ENCODE results near the gene TM6SF1.
A peak's percentile ranks its signal among the peaks of the same experiment; 100 is the strongest.
"Not testable (repeated sequence)": the region's sequence is repeated elsewhere in the genome, so short reads cannot be mapped to it uniquely, and the experiment has no call there.

The TM6SF1 gene

DNA sequence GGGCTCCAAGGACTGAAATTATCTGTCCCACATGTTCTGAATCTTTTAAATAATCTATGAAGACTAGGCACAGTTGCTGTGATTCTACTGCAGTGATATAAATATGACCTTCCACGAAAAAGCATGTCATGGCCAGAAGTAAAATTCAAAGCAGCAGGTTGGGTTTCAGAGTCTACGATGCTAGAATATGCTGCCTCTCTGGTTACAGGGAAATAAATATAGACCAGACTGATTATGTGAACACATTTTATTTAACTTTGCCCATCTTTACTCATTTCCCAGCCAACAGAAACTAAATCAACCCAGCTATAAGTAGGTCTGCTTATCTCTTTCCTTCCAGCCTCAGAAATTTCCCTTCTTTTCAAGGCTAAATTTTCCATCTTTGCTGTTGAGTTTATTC lies 19.9 kb upstream of the TM6SF1 start:
- Histone ChIP-seq H3K9me3 (ENCODE audit: control insufficient read depth in 2 of 2, low read length in 2 of 2) (no peaks in the 10 kb centered on the region), H3K9ac (ENCODE audit: low read depth in 1 of 2, low read length in 2 of 2) (no peak overlapping the region), H3K4me1 (ENCODE audit: control insufficient read depth in 2 of 2, insufficient read depth in 2 of 2, low read length in 2 of 2) (no peaks in the 10 kb centered on the region), H3K27ac (ENCODE audit: low read depth in 2 of 2, low read length in 2 of 2) (no peak overlapping the region), H3K4me3 (ENCODE audit: low read length in 2 of 2) (no peak overlapping the region), H3K27me3 (ENCODE audit: control insufficient read depth in 2 of 2, insufficient read depth in 2 of 2, low read length in 2 of 2) (no peaks in the 10 kb centered on the region), H3K36me3 (ENCODE audit: control insufficient read depth in 2 of 2, insufficient read depth in 2 of 2, low read length in 2 of 2) (no peaks in the 10 kb centered on the region)

DNA sequence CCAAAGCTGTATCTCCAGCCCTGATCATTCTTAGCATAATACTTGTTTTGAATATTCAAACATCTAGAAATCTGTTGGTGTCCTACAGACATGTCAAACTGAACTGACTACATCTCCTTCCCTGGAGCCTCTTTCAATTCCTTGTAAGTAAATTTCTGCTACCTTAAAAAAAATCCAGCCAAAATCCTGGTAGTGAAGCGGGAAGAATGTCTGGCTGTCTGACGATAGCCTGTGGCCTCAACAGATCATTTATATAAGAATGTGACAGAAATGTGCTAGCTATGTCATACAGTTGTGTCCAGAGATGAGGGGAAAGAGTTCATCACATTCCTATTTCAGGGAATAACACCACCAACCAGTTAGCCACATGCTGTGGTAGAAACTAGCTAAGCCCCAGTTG lies 18.6 kb upstream of the TM6SF1 start:
- H3K27me3 ChIP-seq (ENCODE audit: control insufficient read depth in 2 of 2, insufficient read depth in 2 of 2, low read length in 2 of 2), result no peaks in the 10 kb centered on the region
- no peak overlapping the region for H3K27ac ChIP-seq (ENCODE audit: low read depth in 2 of 2, low read length in 2 of 2)
- H3K4me1 ChIP-seq (ENCODE audit: control insufficient read depth in 2 of 2, insufficient read depth in 2 of 2, low read length in 2 of 2), result no peaks in the 10 kb centered on the region
- no peak overlapping the region for H3K4me3 ChIP-seq (ENCODE audit: low read length in 2 of 2)
- H3K36me3 ChIP-seq (ENCODE audit: control insufficient read depth in 2 of 2, insufficient read depth in 2 of 2, low read length in 2 of 2), result no peaks in the 10 kb centered on the region
- H3K9ac ChIP-seq (ENCODE audit: low read depth in 1 of 2, low read length in 2 of 2), result no peak overlapping the region
- no peaks in the 10 kb centered on the region for H3K9me3 ChIP-seq (ENCODE audit: control insufficient read depth in 2 of 2, low read length in 2 of 2)

DNA sequence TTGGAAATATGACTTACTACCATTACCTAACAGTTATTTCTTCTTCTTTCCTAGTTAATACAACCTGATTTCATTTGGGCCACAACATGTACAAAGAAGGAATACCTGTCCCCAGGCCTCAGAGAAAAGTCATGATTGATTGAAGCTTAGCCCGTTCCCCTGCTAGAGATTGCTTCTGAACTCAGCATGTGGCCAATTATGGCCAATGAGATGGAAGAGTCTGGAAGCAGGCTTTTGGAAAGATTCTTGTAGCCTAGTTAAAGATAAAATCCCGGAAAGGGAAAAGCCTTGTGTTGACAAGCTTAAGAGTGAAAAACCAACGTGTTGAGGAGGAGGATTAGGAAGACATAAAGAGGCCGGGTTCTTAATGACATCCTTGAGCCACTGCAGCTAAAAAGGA lies 17.0 kb upstream of the TM6SF1 start:
- H3K4me1 ChIP-seq (ENCODE audit: control insufficient read depth in 2 of 2, insufficient read depth in 2 of 2, low read length in 2 of 2), result no peaks in the 10 kb centered on the region

DNA sequence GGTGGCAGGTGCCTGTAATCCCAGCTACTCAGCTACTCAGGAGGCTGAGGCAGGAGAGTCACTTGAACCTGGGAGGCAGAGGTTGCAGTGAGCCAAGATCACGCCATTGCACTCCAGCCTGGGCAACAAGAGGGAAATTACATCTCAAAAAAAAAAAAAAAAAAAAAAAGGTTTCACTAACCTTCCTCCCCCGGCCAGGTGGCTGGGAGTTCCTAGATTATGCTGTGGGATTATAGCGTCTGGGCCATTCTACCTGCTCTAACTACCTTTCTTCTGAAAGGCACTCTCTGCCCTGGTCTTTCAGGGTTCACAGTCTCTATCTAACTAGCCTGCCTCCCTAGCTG lies 15.5 kb upstream of the TM6SF1 start:
- H3K9ac ChIP-seq (ENCODE audit: low read depth in 1 of 2, low read length in 2 of 2); H3K36me3 ChIP-seq (ENCODE audit: control insufficient read depth in 2 of 2, insufficient read depth in 2 of 2, low read length in 2 of 2); H3K27me3 ChIP-seq (ENCODE audit: control insufficient read depth in 2 of 2, insufficient read depth in 2 of 2, low read length in 2 of 2); H3K4me3 ChIP-seq (ENCODE audit: low read length in 2 of 2); H3K9me3 ChIP-seq (ENCODE audit: control insufficient read depth in 2 of 2, low read length in 2 of 2); H3K4me1 ChIP-seq (ENCODE audit: control insufficient read depth in 2 of 2, insufficient read depth in 2 of 2, low read length in 2 of 2): not testable (repeated sequence)
- peak overlapping the region in 1 of 2 donors; percentile 7 for H3K27ac ChIP-seq (ENCODE audit: low read depth in 2 of 2, low read length in 2 of 2)

More for the DNA sequence above, 17.0 kb upstream of the TM6SF1 start:
- H3K9ac ChIP-seq (ENCODE audit: low read depth in 1 of 2, low read length in 2 of 2), result no peak overlapping the region
- no peak overlapping the region for H3K27ac ChIP-seq (ENCODE audit: low read depth in 2 of 2, low read length in 2 of 2)
- H3K9me3 ChIP-seq (ENCODE audit: control insufficient read depth in 2 of 2, low read length in 2 of 2), result no peaks in the 10 kb centered on the region
- H3K4me3 ChIP-seq (ENCODE audit: low read length in 2 of 2), result no peak overlapping the region
- H3K27me3 ChIP-seq (ENCODE audit: control insufficient read depth in 2 of 2, insufficient read depth in 2 of 2, low read length in 2 of 2), result no peaks in the 10 kb centered on the region
- no peaks in the 10 kb centered on the region for H3K36me3 ChIP-seq (ENCODE audit: control insufficient read depth in 2 of 2, insufficient read depth in 2 of 2, low read length in 2 of 2)

DNA sequence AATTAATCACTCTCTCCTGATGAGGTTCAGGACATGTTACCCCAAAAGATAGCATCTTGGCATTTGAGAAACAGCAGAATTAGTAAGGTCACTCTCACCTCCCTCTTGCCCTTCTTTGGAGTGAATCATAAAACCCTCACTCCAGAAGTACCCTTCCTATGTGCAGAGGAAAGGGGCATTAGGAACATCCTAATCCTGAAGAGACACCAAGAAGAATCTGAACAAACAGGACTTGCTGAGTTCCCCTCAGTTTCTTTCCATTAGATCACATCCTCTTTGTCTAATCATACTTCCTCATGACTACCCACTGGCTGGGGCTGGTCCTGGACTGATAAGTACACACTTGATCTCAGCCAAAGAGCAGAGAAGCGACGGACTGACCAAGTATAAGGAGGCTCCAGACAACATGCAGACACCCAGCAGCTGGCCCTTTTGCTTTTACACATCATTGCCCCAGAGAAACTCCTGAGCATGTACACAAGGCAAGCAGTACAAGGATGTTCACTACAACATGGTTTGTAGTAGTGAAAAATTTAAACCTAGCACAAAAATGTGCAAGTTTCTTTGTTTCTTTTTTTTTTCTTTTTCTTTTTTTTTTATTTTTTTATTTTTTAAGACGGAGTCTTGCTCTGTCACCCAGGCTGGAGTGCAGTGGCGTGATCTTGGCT lies 15.0 kb upstream of the TM6SF1 start:
- Histone ChIP-seq H3K9me3 (ENCODE audit: control insufficient read depth in 2 of 2, low read length in 2 of 2) (no peaks in the 10 kb centered on the region), H3K36me3 (ENCODE audit: control insufficient read depth in 2 of 2, insufficient read depth in 2 of 2, low read length in 2 of 2) (no peaks in the 10 kb centered on the region), H3K27ac (ENCODE audit: low read depth in 2 of 2, low read length in 2 of 2) (peak overlapping the region in 1 of 2 donors; percentile 7), H3K9ac (ENCODE audit: low read depth in 1 of 2, low read length in 2 of 2) (no peak overlapping the region), H3K27me3 (ENCODE audit: control insufficient read depth in 2 of 2, insufficient read depth in 2 of 2, low read length in 2 of 2) (no peaks in the 10 kb centered on the region), H3K4me3 (ENCODE audit: low read length in 2 of 2) (no peak overlapping the region), H3K4me1 (ENCODE audit: control insufficient read depth in 2 of 2, insufficient read depth in 2 of 2, low read length in 2 of 2) (no peaks in the 10 kb centered on the region)

DNA sequence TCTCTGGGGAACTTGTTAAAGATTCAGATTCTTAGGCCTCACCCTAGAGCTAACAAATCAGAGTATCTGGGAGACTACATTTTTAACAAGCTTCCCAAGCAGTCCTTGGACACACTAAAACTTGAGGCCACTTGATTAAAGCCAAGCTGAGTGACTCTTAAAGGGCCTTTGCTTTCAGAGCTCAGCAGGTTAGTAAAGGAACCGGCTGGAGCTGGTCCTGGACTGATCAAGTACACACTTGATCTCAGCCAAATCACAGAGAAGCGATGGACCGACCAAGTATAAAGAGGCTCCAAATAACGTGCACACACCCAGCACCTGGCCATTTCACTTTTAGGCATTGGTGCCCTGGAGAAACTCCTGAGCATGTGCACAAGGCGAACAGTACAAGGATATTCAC lies 12.9 kb upstream of the TM6SF1 start:
- H3K27me3 ChIP-seq (ENCODE audit: control insufficient read depth in 2 of 2, insufficient read depth in 2 of 2, low read length in 2 of 2), result no peaks in the 10 kb centered on the region
- no peaks in the 10 kb centered on the region for H3K4me1 ChIP-seq (ENCODE audit: control insufficient read depth in 2 of 2, insufficient read depth in 2 of 2, low read length in 2 of 2)
- H3K9me3 ChIP-seq (ENCODE audit: control insufficient read depth in 2 of 2, low read length in 2 of 2), result no peaks in the 10 kb centered on the region
- H3K9ac ChIP-seq (ENCODE audit: low read depth in 1 of 2, low read length in 2 of 2), result no peak overlapping the region
- no peak overlapping the region for H3K4me3 ChIP-seq (ENCODE audit: low read length in 2 of 2)
- H3K27ac ChIP-seq (ENCODE audit: low read depth in 2 of 2, low read length in 2 of 2), result no peak overlapping the region
- no peaks in the 10 kb centered on the region for H3K36me3 ChIP-seq (ENCODE audit: control insufficient read depth in 2 of 2, insufficient read depth in 2 of 2, low read length in 2 of 2)

DNA sequence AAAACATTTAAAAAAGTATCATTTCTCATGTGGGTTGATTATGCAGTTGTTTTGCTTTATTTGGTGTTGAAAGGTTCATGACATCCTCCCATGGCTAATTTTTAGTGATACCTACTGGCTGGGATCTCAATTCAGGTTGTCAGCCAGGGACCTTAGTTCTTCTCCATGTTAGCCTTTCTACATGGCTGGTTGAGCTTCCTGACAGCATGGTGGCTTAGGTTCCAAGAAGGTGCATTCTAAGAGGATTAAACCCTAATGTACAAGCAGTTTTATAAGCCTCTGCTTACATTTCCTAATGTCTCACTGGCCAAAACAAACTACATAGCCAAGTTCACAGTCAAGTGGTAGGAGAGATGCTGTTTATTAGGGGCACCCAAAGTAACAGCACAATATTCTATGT lies 9.4 kb upstream of the TM6SF1 start:
- H3K36me3 ChIP-seq (ENCODE audit: control insufficient read depth in 2 of 2, insufficient read depth in 2 of 2, low read length in 2 of 2), result no peaks in the 10 kb centered on the region
- no peak overlapping the region for H3K27ac ChIP-seq (ENCODE audit: low read depth in 2 of 2, low read length in 2 of 2)
- H3K4me3 ChIP-seq (ENCODE audit: low read length in 2 of 2), result no peak overlapping the region
- H3K27me3 ChIP-seq (ENCODE audit: control insufficient read depth in 2 of 2, insufficient read depth in 2 of 2, low read length in 2 of 2), result peaks cover 0 to 2% of the 10 kb centered on the region in 2 donors
- H3K9me3 ChIP-seq (ENCODE audit: control insufficient read depth in 2 of 2, low read length in 2 of 2), result no peaks in the 10 kb centered on the region
- H3K9ac ChIP-seq (ENCODE audit: low read depth in 1 of 2, low read length in 2 of 2), result no peak overlapping the region
- no peaks in the 10 kb centered on the region for H3K4me1 ChIP-seq (ENCODE audit: control insufficient read depth in 2 of 2, insufficient read depth in 2 of 2, low read length in 2 of 2)

DNA sequence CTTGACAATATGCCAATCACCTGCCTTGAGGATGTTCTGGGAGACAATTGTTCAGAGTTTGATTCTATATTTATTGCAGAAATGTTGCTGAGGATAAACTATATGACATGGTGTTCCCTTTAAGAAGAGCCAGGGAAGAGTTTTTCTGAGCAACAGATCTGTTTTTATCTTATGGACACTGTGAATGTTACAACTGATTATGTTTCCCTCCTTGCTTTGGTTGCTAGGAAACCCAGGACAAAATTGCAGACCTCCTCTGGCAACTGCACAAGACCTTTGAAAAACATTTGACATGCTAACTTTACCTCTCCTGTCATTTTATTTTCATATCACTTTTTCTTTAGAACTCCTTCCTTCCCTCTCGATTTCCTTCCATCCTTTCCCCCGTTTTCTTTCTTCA lies 8.2 kb upstream of the TM6SF1 start:
- Histone ChIP-seq H3K9me3 (ENCODE audit: control insufficient read depth in 2 of 2, low read length in 2 of 2) (no peaks in the 10 kb centered on the region), H3K36me3 (ENCODE audit: control insufficient read depth in 2 of 2, insufficient read depth in 2 of 2, low read length in 2 of 2) (no peaks in the 10 kb centered on the region), H3K27me3 (ENCODE audit: control insufficient read depth in 2 of 2, insufficient read depth in 2 of 2, low read length in 2 of 2) (peaks cover 0 to 2% of the 10 kb centered on the region in 2 donors), H3K4me1 (ENCODE audit: control insufficient read depth in 2 of 2, insufficient read depth in 2 of 2, low read length in 2 of 2) (no peaks in the 10 kb centered on the region), H3K9ac (ENCODE audit: low read depth in 1 of 2, low read length in 2 of 2) (no peak overlapping the region), H3K27ac (ENCODE audit: low read depth in 2 of 2, low read length in 2 of 2) (no peak overlapping the region), H3K4me3 (ENCODE audit: low read length in 2 of 2) (no peak overlapping the region)

DNA sequence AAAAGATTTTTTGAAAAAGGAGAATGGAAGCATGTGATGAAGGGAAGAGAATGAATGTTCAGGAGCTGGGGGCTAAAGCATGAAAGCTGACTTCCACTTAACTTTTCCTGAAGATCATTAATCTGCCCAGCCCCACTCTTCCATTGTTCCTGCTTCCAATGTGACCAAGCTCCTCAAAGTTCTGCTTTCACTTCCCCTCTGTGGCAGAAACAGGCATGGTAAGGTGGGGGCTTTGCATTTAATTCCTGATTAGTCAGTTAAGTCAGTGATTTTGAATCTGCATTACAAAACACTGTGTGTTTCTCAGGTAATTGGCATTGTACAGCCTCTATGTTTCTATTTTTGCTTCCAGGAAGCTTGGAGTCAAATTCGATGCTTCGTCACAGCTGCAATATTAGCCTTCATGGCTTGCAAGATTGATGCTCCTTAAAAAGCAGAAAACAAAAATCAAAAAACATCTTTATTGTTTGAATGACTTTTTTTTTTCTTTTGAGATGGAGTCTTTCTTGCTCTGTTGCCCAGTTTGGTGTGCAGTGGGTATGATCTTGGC lies 7.3 kb upstream of the TM6SF1 start:
- Histone ChIP-seq H3K36me3 (ENCODE audit: control insufficient read depth in 2 of 2, insufficient read depth in 2 of 2, low read length in 2 of 2) (no peaks in the 10 kb centered on the region), H3K27ac (ENCODE audit: low read depth in 2 of 2, low read length in 2 of 2) (no peak overlapping the region), H3K4me1 (ENCODE audit: control insufficient read depth in 2 of 2, insufficient read depth in 2 of 2, low read length in 2 of 2) (no peaks in the 10 kb centered on the region), H3K4me3 (ENCODE audit: low read length in 2 of 2) (no peak overlapping the region), H3K9ac (ENCODE audit: low read depth in 1 of 2, low read length in 2 of 2) (no peak overlapping the region), H3K9me3 (ENCODE audit: control insufficient read depth in 2 of 2, low read length in 2 of 2) (no peaks in the 10 kb centered on the region), H3K27me3 (ENCODE audit: control insufficient read depth in 2 of 2, insufficient read depth in 2 of 2, low read length in 2 of 2) (peaks cover 0 to 2% of the 10 kb centered on the region in 2 donors)

DNA sequence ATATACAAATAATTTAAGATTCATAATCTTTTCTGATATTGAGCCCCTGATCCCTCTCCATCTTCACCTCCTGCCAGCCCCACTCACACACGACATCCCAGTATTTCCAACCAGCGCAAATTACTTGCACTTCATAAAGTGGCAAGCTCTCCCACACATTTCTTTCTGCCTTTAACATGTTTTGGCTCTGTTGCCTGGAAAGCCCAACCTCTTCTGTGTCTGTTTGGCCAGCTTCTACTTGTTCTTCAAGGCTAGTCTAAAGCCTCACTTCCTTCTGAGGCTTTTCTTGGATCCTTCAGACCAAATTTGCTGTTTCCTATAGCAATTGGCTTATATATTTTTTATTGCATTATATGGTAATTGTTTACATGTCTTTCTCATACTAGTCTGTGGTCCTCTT lies 5.1 kb upstream of the TM6SF1 start:
- H3K9ac ChIP-seq (ENCODE audit: low read depth in 1 of 2, low read length in 2 of 2), result no peak overlapping the region
- H3K4me3 ChIP-seq (ENCODE audit: low read length in 2 of 2), result no peak overlapping the region
- no peaks in the 10 kb centered on the region for H3K36me3 ChIP-seq (ENCODE audit: control insufficient read depth in 2 of 2, insufficient read depth in 2 of 2, low read length in 2 of 2)
- H3K27ac ChIP-seq (ENCODE audit: low read depth in 2 of 2, low read length in 2 of 2), result no peak overlapping the region
- H3K27me3 ChIP-seq (ENCODE audit: control insufficient read depth in 2 of 2, insufficient read depth in 2 of 2, low read length in 2 of 2), result peaks cover 6 to 9% of the 10 kb centered on the region in 2 donors
- no peaks in the 10 kb centered on the region for H3K9me3 ChIP-seq (ENCODE audit: control insufficient read depth in 2 of 2, low read length in 2 of 2)
- H3K4me1 ChIP-seq (ENCODE audit: control insufficient read depth in 2 of 2, insufficient read depth in 2 of 2, low read length in 2 of 2), result no peaks in the 10 kb centered on the region

Measured in mucosa of rectum (tissue), 2 donors.